Mucosa of descending colon (tissue), 3 donors: Measurements from ENCODE around the gene KLHL25. TPM values are rescaled to one million over a fixed set of nuclear protein-coding genes. Genes with fewer than 3 reads are reported as not detected.

ENCODE experiments used
- ATAC-seq: fragments of 200-7000 bp; cut with Tn5 transposase; one replicate; pipeline ENCODE4 v1.9.1; 2020; ENCODE audit warnings: mild to moderate bottlenecking, moderate library complexity
- DNase-seq, 3 donors: peaks; one replicate each; pipeline ENCODE4 v3.0.0-alpha.2; 2020
- H3K36me3 ChIP-seq: fragments of 200-600 bp; one replicate; pipeline ENCODE4 v1.8.0; 2021; ENCODE audit warnings: low read depth, mild to moderate bottlenecking
- H3K4me1 ChIP-seq: fragments of 200-600 bp; one replicate; pipeline ENCODE4 v1.8.0; 2021; ENCODE audit warnings: low read depth, mild to moderate bottlenecking
- H3K4me3 ChIP-seq: fragments of 200-600 bp; one replicate; pipeline ENCODE4 v1.8.0; 2021; ENCODE audit warnings: mild to moderate bottlenecking
- H3K9me3 ChIP-seq: fragments of 200-600 bp; one replicate; pipeline ENCODE4 v1.8.0; 2021; ENCODE audit warnings: mild to moderate bottlenecking
- CTCF ChIP-seq: fragments of 200-600 bp; IDR thresholded peaks from one replicate; pipeline ENCODE4 v1.8.0; 2022; ENCODE audit warnings: antibody characterized with exemption, mild to moderate bottlenecking
- intact Hi-C, 2 donors: fragments of 100-400 bp; cut with DNase I in 1 of 2; cut with micrococcal nuclease in 1 of 2; formaldehyde crosslinking; loops; one replicate each; pipeline versions ENCODE4 v1.11.0 to v1.11.1; 2022; cut with DNase I, micrococcal nuclease
- total RNA-seq, 3 donors: library from RNA; stranded (reverse); fragmentation: NEBNext Ultra II Directional in 2 of 3; extraction: Animal tissue kit (Norgen Biotek cat#: 25700) in 2 of 3; gene quantifications; one replicate each; pipeline versions ENCODE4 v1.2.1 to v1.2.4, GENCODE V29; 2021 to 2023
- donor health status: DM: no; HTN: no; CAD: no; lungs with moderate emphysema.
- donor health status: DM: no; HTN: no; CAD: no.
- donor health status: DM: no; HTN: yes; CAD: no.

Gene KLHL25
- total RNA-seq, 3 donors from 2014 or later, result 7.4 to 8.8 (median 7.7) TPM

- Histone ChIP-seq H3K4me1 (no peaks in the 10 kb centered on the region), H3K4me3 (no peak overlapping the region), H3K36me3 (no peaks in the 10 kb centered on the region), H3K9me3 (no peaks in the 10 kb centered on the region)
- no peak for DNase-seq
- no peak for TF ChIP-seq CTCF
- intact Hi-C loops, result no loop called here
- ATAC-seq, result peak; percentile 12
Observed at GRCh38 chr15:85748729-85749128, 46.0 kb downstream of the KLHL25 start.

- Histone ChIP-seq H3K9me3 (no peaks in the 10 kb centered on the region), H3K36me3 (peaks cover 5% of the 10 kb centered on the region), H3K4me1 (no peaks in the 10 kb centered on the region), H3K4me3 (no peak overlapping the region)
- no peak for ATAC-seq
- TF ChIP-seq CTCF, result no peak
- DNase-seq, result no peak
- intact Hi-C loops, result no loop called here
Observed at GRCh38 chr15:85748176-85748575, 46.5 kb downstream of the KLHL25 start.

GRCh38 chr15:85746641-85747040, 48.1 kb downstream of the KLHL25 start:
- TF ChIP-seq CTCF, result no peak
- intact Hi-C loops, result no loop called here

GRCh38 chr15:85745525-85746150, 49.1 kb downstream of the KLHL25 start:
- no peak for TF ChIP-seq CTCF
- Histone ChIP-seq H3K9me3 (no peaks in the 10 kb centered on the region), H3K36me3 (peaks cover 13% of the 10 kb centered on the region), H3K4me1 (no peaks in the 10 kb centered on the region), H3K4me3 (no peak overlapping the region)
- ATAC-seq, result no peak
- intact Hi-C loops, result no loop called here
- DNase-seq, result no peak

More at GRCh38 chr15:85746641-85747040, 48.1 kb downstream of the KLHL25 start:
- Histone ChIP-seq H3K4me3 (no peak overlapping the region), H3K4me1 (no peaks in the 10 kb centered on the region), H3K36me3 (peaks cover 9% of the 10 kb centered on the region), H3K9me3 (no peaks in the 10 kb centered on the region)
- DNase-seq, result no peak
- ATAC-seq, result no peak

GRCh38 chr15:85745023-85745422, 49.7 kb downstream of the KLHL25 start:
- peaks cover 13% of the 10 kb centered on the region for H3K36me3 ChIP-seq
- TF ChIP-seq CTCF, result no peak
- no peak overlapping the region for H3K4me3 ChIP-seq
- DNase-seq (no peak), ATAC-seq (no peak)
- intact Hi-C loops, result no loop called here
- no peaks in the 10 kb centered on the region for H3K9me3 ChIP-seq
- H3K4me1 ChIP-seq, result no peaks in the 10 kb centered on the region

- no peak for ATAC-seq
- no peaks in the 10 kb centered on the region for H3K4me1 ChIP-seq
- DNase-seq, result no peak
- no peaks in the 10 kb centered on the region for H3K9me3 ChIP-seq
- intact Hi-C loops, result no loop called here
- H3K36me3 ChIP-seq, result peaks cover 13% of the 10 kb centered on the region
- H3K4me3 ChIP-seq, result no peak overlapping the region
- no peak for TF ChIP-seq CTCF
Observed at GRCh38 chr15:85744579-85744978, 50.1 kb downstream of the KLHL25 start.
